Gastrocnemius medialis (tissue), 4 donors: ENCODE data around the gene LMBR1.

Experiments used
- POLR2A ChIP-seq, 2 donors: fragments of 450-650 bp; IDR thresholded peaks; one replicate each; pipeline ENCODE4 v1.6.1; 2017; ENCODE audit warnings: antibody characterized with exemption in 2 of 2, mild to moderate bottlenecking in 2 of 2, moderate library complexity in 2 of 2
- TF ChIP-seq, protein P1 (sequence below), 5 experiments: fragments of 450-650 bp in 3 of 5; fragments of 200-600 bp in 2 of 5; sonication (generic) in 2 of 5; IDR thresholded peaks in 4 of 5; conservative IDR thresholded peaks in 1 of 5; 1 replicate in 4 of 5; 2 replicates in 1 of 5; pipeline ENCODE4 v1.5.1; 2016 to 2019; ENCODE audit warnings: antibody characterized with exemption in 5 of 5, mild to moderate bottlenecking in 3 of 5, moderate library complexity in 3 of 5

DNA sequence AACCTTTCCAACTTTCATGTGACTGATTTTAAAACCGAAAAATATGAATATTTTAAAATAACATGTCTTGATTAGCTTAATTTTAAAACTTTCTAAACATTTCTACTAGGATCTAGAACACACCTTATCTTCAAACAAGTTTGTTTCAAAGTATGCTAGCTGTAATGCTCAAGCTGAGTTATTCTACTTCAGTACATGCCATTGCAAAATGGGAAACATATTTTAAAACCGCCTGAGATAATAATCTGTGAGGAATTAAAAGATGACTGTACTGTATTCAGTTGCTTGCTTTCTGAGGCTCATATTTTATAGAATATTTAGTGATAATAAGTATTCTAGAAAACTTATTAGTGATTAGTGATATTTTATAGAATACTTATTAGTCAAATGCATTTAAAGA lies 99.6 kb downstream of the LMBR1 start:
- TF ChIP-seq, protein P1, sequence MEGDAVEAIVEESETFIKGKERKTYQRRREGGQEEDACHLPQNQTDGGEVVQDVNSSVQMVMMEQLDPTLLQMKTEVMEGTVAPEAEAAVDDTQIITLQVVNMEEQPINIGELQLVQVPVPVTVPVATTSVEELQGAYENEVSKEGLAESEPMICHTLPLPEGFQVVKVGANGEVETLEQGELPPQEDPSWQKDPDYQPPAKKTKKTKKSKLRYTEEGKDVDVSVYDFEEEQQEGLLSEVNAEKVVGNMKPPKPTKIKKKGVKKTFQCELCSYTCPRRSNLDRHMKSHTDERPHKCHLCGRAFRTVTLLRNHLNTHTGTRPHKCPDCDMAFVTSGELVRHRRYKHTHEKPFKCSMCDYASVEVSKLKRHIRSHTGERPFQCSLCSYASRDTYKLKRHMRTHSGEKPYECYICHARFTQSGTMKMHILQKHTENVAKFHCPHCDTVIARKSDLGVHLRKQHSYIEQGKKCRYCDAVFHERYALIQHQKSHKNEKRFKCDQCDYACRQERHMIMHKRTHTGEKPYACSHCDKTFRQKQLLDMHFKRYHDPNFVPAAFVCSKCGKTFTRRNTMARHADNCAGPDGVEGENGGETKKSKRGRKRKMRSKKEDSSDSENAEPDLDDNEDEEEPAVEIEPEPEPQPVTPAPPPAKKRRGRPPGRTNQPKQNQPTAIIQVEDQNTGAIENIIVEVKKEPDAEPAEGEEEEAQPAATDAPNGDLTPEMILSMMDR (IDR thresholded peaks at IDR 0.05 in 4 of 5, conservative IDR thresholded peaks at IDR 0.05 in 1 of 5), result no peak
- no peak for TF ChIP-seq POLR2A (IDR thresholded peaks at IDR 0.05)
